ENCODE measurements around the gene HMOX2.
A peak's percentile ranks its signal among the peaks of the same experiment; 100 is the strongest.

Gene HMOX2

DNA sequence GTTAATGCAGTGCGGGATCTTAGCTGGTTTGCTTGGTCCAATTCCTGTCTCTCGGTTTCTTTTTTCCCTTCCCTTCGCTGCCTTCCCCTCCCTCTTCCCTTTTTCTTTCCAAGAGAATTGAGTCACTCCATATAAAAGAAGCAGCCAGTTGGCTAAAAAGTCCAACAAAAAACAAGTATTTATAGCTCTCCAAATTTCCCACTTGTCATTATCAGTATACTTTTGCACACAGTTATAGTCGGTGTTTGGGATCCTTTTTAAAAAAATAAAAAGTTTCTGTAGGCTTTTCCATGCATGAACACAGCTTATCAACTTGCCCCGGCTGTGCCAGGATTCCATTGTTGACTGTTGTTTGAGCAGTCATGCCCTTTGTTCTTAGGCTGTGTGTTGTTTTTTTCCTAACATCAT is 24.9 kb downstream of the HMOX2 start:
- Histone ChIP-seq H3K36me3 (no peaks in the 10 kb centered on the region; the same call in 1 of the 2 replicates), H3K27me3 (no peaks in the 10 kb centered on the region), H3K9me3 (no peaks in the 10 kb centered on the region), H3K4me3 (ENCODE audit: low read depth, low read length) (no peak overlapping the region), H3K4me1 (no peaks in the 10 kb centered on the region)
- no peak for TF ChIP-seq CTCF (IDR thresholded peaks at IDR 0.05; ENCODE audit: low read depth, low read length)
- DNase-seq, result no peak

GRCh38 chr16:4505356-4506147 is 29.4 kb downstream of the HMOX2 start:
- TF ChIP-seq CTCF (IDR thresholded peaks at IDR 0.05; ENCODE audit: low read depth, low read length), result no peak
- Histone ChIP-seq H3K4me1 (no peaks in the 10 kb centered on the region), H3K9me3 (no peaks in the 10 kb centered on the region), H3K4me3 (ENCODE audit: low read depth, low read length) (no peak overlapping the region), H3K36me3 (peaks cover 32% of the 10 kb centered on the region), H3K27me3 (no peaks in the 10 kb centered on the region)
- no peak for DNase-seq

- no peak overlapping the region for H3K4me3 ChIP-seq (ENCODE audit: low read depth, low read length)
- no peaks in the 10 kb centered on the region for H3K4me1 ChIP-seq
- H3K36me3 ChIP-seq, result peaks cover 41% of the 10 kb centered on the region
- no peaks in the 10 kb centered on the region for H3K9me3 ChIP-seq
- no peaks in the 10 kb centered on the region for H3K27me3 ChIP-seq
- peak; percentile 63 for DNase-seq
- TF ChIP-seq CTCF (IDR thresholded peaks at IDR 0.05; ENCODE audit: low read depth, low read length), result peak; percentile 91
Measured at GRCh38 chr16:4506450-4506849, 30.3 kb downstream of the HMOX2 start.

GRCh38 chr16:4507588-4508345 is 31.6 kb downstream of the HMOX2 start:
- DNase-seq, result no peak
- Histone ChIP-seq H3K27me3 (no peaks in the 10 kb centered on the region), H3K4me1 (no peaks in the 10 kb centered on the region), H3K9me3 (no peaks in the 10 kb centered on the region), H3K36me3 (peaks cover 53% of the 10 kb centered on the region), H3K4me3 (ENCODE audit: low read depth, low read length) (no peak overlapping the region)
- no peak for TF ChIP-seq CTCF (IDR thresholded peaks at IDR 0.05; ENCODE audit: low read depth, low read length)

DNA sequence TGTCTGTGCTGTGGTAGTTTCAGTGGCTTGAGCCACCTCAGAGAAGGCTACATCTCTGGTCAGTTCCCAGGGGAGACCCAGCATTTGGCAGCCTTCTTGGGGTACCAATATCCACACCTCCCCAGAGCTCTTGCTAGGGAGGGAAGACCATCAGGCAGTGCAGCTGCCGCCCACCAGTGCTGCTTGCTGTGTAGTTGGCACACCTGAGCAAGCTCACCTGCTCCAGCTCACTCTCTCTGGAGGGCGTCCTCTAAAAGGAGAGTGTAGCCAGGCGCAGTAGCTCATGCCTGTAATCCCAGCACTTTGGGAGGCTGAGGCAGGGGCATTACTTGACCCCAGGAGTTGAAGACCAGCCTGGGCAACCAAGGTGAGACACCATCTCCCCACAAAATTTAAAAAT is 32.6 kb downstream of the HMOX2 start:
- H3K4me1 ChIP-seq, result no peaks in the 10 kb centered on the region
- no peak for DNase-seq
- peaks cover 53% of the 10 kb centered on the region for H3K36me3 ChIP-seq
- no peak overlapping the region for H3K4me3 ChIP-seq (ENCODE audit: low read depth, low read length)
- H3K9me3 ChIP-seq, result no peaks in the 10 kb centered on the region
- TF ChIP-seq CTCF (IDR thresholded peaks at IDR 0.05; ENCODE audit: low read depth, low read length), result no peak
- no peaks in the 10 kb centered on the region for H3K27me3 ChIP-seq

DNA sequence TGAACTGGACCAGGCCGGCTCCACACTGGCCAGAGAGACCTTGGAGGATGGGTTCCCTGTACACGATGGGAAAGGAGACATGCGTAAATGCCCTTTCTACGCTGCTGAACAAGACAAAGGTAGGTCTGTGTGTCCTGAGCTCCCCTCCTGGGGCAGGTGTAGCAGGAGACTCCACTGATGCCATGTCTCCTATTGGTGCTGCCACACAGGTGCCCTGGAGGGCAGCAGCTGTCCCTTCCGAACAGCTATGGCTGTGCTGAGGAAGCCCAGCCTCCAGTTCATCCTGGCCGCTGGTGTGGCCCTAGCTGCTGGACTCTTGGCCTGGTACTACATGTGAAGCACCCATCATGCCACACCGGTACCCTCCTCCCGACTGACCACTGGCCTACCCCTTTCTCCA is 33.2 kb downstream of the HMOX2 start:
- Histone ChIP-seq H3K27me3 (no peaks in the 10 kb centered on the region), H3K4me1 (no peaks in the 10 kb centered on the region), H3K36me3 (peaks cover 53% of the 10 kb centered on the region), H3K9me3 (no peaks in the 10 kb centered on the region), H3K4me3 (ENCODE audit: low read depth, low read length) (no peak overlapping the region)
- no peak for DNase-seq
- no peak for TF ChIP-seq CTCF (IDR thresholded peaks at IDR 0.05; ENCODE audit: low read depth, low read length)

Data from BE2C (cell line).